ENCODE results near the gene DIPK1C.

GRCh38 chr18:74446631-74447403 is 10.3 kb downstream of the DIPK1C start:
- TF ChIP-seq CTCF (IDR thresholded peaks at IDR 0.05): no peak
- no peak for TF ChIP-seq POLR2A (IDR thresholded peaks at IDR 0.05; ENCODE audit: low read depth)
- TF ChIP-seq POLR2AphosphoS5 (IDR thresholded peaks at IDR 0.05): no peak
- no peak for TF ChIP-seq EP300 (IDR thresholded peaks at IDR 0.05)

Measured in esophagus muscularis mucosa (tissue), 4 donors.